ENCODE results near the gene FECH. TPM values are rescaled to one million over a fixed set of nuclear protein-coding genes. Genes with fewer than 3 reads are reported as not detected.

FECH gene
- total RNA-seq, 2 donors from 2014 or later = 16.5 to 19.4 TPM

GRCh38 chr18:57519668-57520424, 66.7 kb downstream of the FECH start:
- H3K4me1 ChIP-seq = no peaks in the 10 kb centered on the region
- no peak for TF ChIP-seq CTCF (IDR thresholded peaks at IDR 0.05)
- intact Hi-C loops (cut with DNase I) = no loop called here
- no peaks in the 10 kb centered on the region for H3K9me3 ChIP-seq
- H3K36me3 ChIP-seq = no peaks in the 10 kb centered on the region
- no peak overlapping the region for H3K27ac ChIP-seq
- no peaks in the 10 kb centered on the region for H3K27me3 ChIP-seq
- H3K4me3 ChIP-seq = no peak overlapping the region
- DNase-seq = no peak
- no peak overlapping the region for H3K9ac ChIP-seq (ENCODE audit: low read depth in 2 of 2, low read length in 2 of 2)

GRCh38 chr18:57518533-57518932, 68.0 kb downstream of the FECH start:
- H3K9ac ChIP-seq (ENCODE audit: low read depth in 2 of 2, low read length in 2 of 2) = no peak overlapping the region
- H3K4me1 ChIP-seq = no peaks in the 10 kb centered on the region
- no peak for DNase-seq
- no peaks in the 10 kb centered on the region for H3K27me3 ChIP-seq
- no peak for TF ChIP-seq CTCF (IDR thresholded peaks at IDR 0.05)
- H3K27ac ChIP-seq = no peak overlapping the region
- H3K9me3 ChIP-seq = no peaks in the 10 kb centered on the region
- H3K4me3 ChIP-seq = no peak overlapping the region
- no peaks in the 10 kb centered on the region for H3K36me3 ChIP-seq
- intact Hi-C loops (cut with DNase I) = no loop called here

- intact Hi-C loops (cut with DNase I) = no loop called here
- Histone ChIP-seq H3K4me3 (no peak overlapping the region), H3K9me3 (no peaks in the 10 kb centered on the region), H3K36me3 (no peaks in the 10 kb centered on the region), H3K27me3 (no peaks in the 10 kb centered on the region), H3K9ac (ENCODE audit: low read depth in 2 of 2, low read length in 2 of 2) (no peak overlapping the region), H3K4me1 (no peaks in the 10 kb centered on the region), H3K27ac (no peak overlapping the region)
- TF ChIP-seq CTCF (IDR thresholded peaks at IDR 0.05) = no peak
- no peak for DNase-seq
Measured at GRCh38 chr18:57516056-57516455, 70.4 kb downstream of the FECH start.

GRCh38 chr18:57505231-57505630, 81.3 kb downstream of the FECH start:
- no peak overlapping the region for H3K9ac ChIP-seq (ENCODE audit: low read depth in 2 of 2, low read length in 2 of 2)
- H3K4me1 ChIP-seq = no peaks in the 10 kb centered on the region
- H3K36me3 ChIP-seq = no peaks in the 10 kb centered on the region
- H3K27me3 ChIP-seq = no peaks in the 10 kb centered on the region
- no peak overlapping the region for H3K4me3 ChIP-seq
- H3K27ac ChIP-seq = no peak overlapping the region
- intact Hi-C loops (cut with DNase I) = no loop called here
- no peak for TF ChIP-seq CTCF (IDR thresholded peaks at IDR 0.05)
- DNase-seq = no peak
- no peaks in the 10 kb centered on the region for H3K9me3 ChIP-seq

DNA sequence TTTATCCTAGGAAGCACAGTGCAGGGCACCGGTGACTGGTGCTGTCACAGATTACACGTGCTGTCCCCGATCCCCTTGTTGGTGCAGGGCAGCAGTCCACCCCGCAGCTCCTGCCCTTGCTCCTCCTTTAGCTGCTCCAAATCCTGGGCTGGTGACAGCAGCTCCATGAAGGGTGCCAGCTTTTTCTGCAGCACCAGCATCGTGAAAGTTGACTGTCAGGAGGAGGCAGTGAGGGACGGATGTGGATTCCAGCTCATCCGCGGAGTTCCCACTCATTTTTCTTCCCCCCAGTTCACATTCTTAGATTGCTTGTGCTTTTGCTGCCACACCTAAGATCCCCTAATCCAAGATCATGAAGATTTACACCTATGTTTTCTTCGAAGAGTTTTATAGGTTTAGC, 83.9 kb downstream of the FECH start:
- Histone ChIP-seq H3K27me3 (no peaks in the 10 kb centered on the region), H3K9me3 (no peaks in the 10 kb centered on the region), H3K4me3 (no peak overlapping the region), H3K36me3 (no peaks in the 10 kb centered on the region), H3K4me1 (no peaks in the 10 kb centered on the region), H3K27ac (no peak overlapping the region), H3K9ac (ENCODE audit: low read depth in 2 of 2, low read length in 2 of 2) (no peak overlapping the region)
- no peak for TF ChIP-seq CTCF (IDR thresholded peaks at IDR 0.05)
- no peak for DNase-seq
- intact Hi-C loops (cut with DNase I) = no loop called here

All from colonic mucosa (tissue), 4 donors.